Right atrium auricular region (tissue), 2 donors: ENCODE results near the gene ATP10A. TPM values are rescaled to one million over a fixed set of nuclear protein-coding genes. Genes with fewer than 3 reads are reported as not detected.

ENCODE experiments used
- DNase-seq: peaks from one replicate; pipeline ENCODE4 v3.0.0-alpha.2; 2019; ENCODE audit warnings: low spot score
- H3K27ac ChIP-seq, 2 donors: fragments of 200-600 bp; sonication (generic); 1 replicate in 1 of 2; 2 replicates in 1 of 2; pipeline ENCODE4 v1.5.1; 2016 to 2019
- H3K27me3 ChIP-seq, 2 donors: fragments of 200-600 bp; sonication (generic); one replicate each; pipeline versions ENCODE4 v1.5.1 to v1.6.0; 2017 to 2019
- H3K36me3 ChIP-seq: fragments of 200-600 bp; sonication (generic); one replicate; pipeline ENCODE4 v1.5.1; 2016
- H3K4me1 ChIP-seq, 2 donors: fragments of 200-600 bp; sonication (generic); one replicate each; pipeline versions ENCODE4 v1.5.1 to v1.6.0; 2017 to 2019
- H3K4me3 ChIP-seq, 2 donors: fragments of 200-600 bp; sonication (generic); 1 replicate in 1 of 2; 2 replicates in 1 of 2; pipeline ENCODE4 v1.5.1; 2017 to 2019; ENCODE audit warnings: mild to moderate bottlenecking in 1 of 2, moderate library complexity in 1 of 2
- H3K9me3 ChIP-seq, 2 donors: fragments of 200-600 bp; sonication (generic); one replicate each; pipeline ENCODE4 v1.5.1; 2019
- total RNA-seq, 2 donors: library from RNA; depleted of rRNA; stranded (reverse); fragments of >200 nt; gene quantifications; one replicate each; pipeline ENCODE4 v1.1.0, GENCODE V29; 2016
- TF ChIP-seq, protein P1 (sequence below), 2 donors: fragments of 200-600 bp; sonication (generic); IDR thresholded peaks; one replicate each; pipeline ENCODE4 v1.5.1; 2019; ENCODE audit warnings: antibody characterized with exemption in 2 of 2

ATP10A gene
- total RNA-seq, 2 donors from 2014 or later: 3.2 to 6.0 TPM

DNA sequence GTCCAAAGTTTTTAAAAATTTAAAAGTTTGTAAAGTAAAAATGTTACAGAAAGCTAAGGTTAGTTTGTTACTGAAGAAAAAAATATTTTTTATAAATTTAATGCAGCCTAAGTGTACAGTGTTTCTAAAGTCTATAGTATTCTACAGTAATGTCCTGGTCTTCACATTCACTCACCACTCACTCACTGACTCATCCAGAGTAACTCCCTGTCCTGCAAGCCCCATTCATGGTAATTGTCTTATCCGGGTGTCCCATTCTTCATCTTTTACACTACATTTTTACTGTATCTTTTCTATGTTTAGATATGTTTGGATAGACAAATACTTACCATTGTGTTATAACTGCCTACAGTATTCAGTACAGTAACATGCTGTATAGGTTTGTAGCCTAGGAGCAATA is 36.7 kb upstream of the ATP10A start:
- no peak for DNase-seq
- Histone ChIP-seq H3K36me3 (no peaks in the 10 kb centered on the region), H3K4me3 (no peak overlapping the region), H3K4me1 (peaks cover 0 to 11% of the 10 kb centered on the region in 2 donors), H3K27ac (no peak overlapping the region), H3K27me3 (no peaks in the 10 kb centered on the region), H3K9me3 (no peaks in the 10 kb centered on the region)
- TF ChIP-seq, protein P1, sequence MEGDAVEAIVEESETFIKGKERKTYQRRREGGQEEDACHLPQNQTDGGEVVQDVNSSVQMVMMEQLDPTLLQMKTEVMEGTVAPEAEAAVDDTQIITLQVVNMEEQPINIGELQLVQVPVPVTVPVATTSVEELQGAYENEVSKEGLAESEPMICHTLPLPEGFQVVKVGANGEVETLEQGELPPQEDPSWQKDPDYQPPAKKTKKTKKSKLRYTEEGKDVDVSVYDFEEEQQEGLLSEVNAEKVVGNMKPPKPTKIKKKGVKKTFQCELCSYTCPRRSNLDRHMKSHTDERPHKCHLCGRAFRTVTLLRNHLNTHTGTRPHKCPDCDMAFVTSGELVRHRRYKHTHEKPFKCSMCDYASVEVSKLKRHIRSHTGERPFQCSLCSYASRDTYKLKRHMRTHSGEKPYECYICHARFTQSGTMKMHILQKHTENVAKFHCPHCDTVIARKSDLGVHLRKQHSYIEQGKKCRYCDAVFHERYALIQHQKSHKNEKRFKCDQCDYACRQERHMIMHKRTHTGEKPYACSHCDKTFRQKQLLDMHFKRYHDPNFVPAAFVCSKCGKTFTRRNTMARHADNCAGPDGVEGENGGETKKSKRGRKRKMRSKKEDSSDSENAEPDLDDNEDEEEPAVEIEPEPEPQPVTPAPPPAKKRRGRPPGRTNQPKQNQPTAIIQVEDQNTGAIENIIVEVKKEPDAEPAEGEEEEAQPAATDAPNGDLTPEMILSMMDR (IDR thresholded peaks at IDR 0.05): no peak

DNA sequence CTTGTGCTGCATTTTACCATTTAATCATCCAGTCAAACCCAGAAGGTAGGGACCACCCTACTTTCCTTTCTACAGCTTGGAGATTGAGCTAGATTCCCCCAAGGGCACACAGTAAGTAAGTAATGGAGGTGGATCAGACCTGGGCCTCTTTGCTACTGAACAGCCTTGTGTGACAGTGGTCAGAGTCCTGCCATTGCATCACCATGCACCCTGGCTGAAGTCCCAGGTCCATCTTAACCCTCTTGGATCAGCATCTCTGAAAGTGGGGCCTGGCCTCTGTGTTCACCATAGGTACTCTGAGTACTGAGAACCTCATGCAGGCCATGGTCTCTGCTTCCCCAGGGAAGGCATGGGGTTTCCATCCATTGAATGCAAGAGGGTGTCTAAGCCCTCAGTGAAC is 34.5 kb upstream of the ATP10A start:
- Histone ChIP-seq H3K36me3 (no peaks in the 10 kb centered on the region), H3K27me3 (no peaks in the 10 kb centered on the region), H3K9me3 (no peaks in the 10 kb centered on the region), H3K27ac (no peak overlapping the region), H3K4me3 (no peak overlapping the region), H3K4me1 (peaks cover 0 to 11% of the 10 kb centered on the region in 2 donors)
- TF ChIP-seq, protein P1 (IDR thresholded peaks at IDR 0.05): no peak
- DNase-seq: no peak

DNA sequence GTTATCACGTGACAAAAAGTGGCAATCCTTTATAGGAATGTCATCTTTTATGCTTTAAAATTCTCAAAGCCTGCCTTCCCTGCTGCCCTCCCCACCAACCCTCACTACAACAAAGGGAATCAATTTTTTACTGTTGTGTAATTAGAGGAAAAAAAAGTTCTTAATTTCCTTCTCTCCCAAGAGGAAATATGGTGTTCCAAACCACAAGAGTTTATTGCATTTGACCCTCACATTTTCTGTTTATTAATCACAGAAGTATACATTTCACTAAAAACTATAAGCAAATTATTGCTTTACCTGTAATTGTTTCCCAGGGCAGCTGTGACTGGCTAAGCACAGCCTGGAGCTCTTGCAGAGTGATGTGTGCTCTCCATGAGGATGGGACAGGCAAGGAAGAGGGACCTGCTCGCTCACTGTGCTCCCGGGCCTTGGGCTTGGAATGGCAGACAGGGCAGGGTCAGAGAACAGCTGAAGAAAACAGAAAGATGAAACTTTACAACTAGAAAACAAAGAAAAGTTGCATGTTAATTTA is 31.3 kb upstream of the ATP10A start:
- Histone ChIP-seq H3K27me3 (no peaks in the 10 kb centered on the region), H3K9me3 (no peaks in the 10 kb centered on the region), H3K27ac (no peak overlapping the region), H3K36me3 (no peaks in the 10 kb centered on the region), H3K4me1 (no peaks in the 10 kb centered on the region), H3K4me3 (no peak overlapping the region)
- no peak for DNase-seq
- TF ChIP-seq, protein P1 (IDR thresholded peaks at IDR 0.05): no peak

DNA sequence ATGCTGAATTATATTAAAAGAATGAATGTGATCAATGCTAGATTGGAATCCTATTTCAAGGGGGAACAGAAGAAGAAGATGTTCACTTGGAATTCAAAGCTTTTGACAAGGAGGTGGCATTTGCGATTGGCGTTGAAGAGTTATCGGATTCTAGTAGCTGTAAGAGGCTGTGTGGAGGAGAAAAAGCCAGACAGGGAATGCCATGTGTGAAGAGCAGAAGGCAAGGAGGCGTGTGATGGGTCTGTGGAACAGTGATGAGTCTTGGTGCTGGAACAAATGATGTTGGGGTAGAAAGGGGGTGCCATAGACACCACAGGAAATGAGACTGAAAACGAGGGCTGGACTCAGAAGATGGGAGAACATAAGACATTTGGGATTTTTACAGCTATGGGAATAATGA is 30.5 kb upstream of the ATP10A start:
- TF ChIP-seq, protein P1 (IDR thresholded peaks at IDR 0.05): no peak
- Histone ChIP-seq H3K4me3 (no peak overlapping the region), H3K36me3 (no peaks in the 10 kb centered on the region), H3K9me3 (no peaks in the 10 kb centered on the region), H3K27ac (no peak overlapping the region), H3K27me3 (no peaks in the 10 kb centered on the region), H3K4me1 (no peaks in the 10 kb centered on the region)
- DNase-seq: no peak

DNA sequence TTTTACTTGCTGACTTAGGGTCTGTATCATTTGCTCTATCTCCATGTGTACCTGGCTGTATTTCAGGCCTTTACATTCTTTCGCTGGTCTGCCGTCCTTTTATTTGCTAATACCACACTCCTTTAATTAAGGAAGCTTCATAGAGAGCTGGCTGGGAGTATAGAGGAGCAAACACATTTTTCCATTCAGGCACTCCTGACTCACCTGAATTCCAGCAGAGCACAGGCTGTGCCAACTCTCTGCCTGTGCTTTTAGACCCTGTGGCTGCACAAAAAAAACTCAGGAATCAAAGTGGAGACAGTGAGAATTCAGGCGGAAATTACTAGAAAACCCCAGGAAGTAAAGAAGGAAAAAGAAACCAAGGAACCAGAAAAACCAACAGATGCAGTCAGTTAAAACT is 29.0 kb upstream of the ATP10A start:
- DNase-seq: no peak
- Histone ChIP-seq H3K9me3 (no peaks in the 10 kb centered on the region), H3K4me1 (no peaks in the 10 kb centered on the region), H3K27me3 (no peaks in the 10 kb centered on the region), H3K27ac (no peak overlapping the region), H3K4me3 (no peak overlapping the region), H3K36me3 (no peaks in the 10 kb centered on the region)
- TF ChIP-seq, protein P1 (IDR thresholded peaks at IDR 0.05): no peak

DNA sequence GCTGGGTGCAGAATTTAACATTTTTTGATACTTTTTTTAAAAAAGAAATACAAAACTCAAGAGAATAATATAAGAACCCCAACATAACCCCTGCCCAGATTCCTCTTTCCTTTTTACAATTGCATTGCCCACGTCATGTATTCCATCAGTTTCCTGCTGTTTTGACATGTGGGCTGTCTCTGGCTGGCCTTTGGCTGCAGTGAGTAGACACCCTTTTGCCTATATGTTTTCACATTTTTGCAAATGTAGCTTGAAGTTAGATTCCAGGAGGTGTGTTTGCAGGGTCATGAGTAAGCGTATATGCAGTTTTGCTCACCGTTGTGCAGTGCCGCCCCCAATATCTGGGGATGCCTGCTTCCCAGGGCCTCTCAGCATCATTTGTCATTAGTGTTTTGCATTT is 28.0 kb upstream of the ATP10A start:
- peaks cover 0 to 9% of the 10 kb centered on the region in 2 donors for H3K4me1 ChIP-seq
- H3K27ac ChIP-seq: no peak overlapping the region
- DNase-seq: no peak
- no peak overlapping the region for H3K4me3 ChIP-seq
- H3K27me3 ChIP-seq: no peaks in the 10 kb centered on the region
- TF ChIP-seq, protein P1 (IDR thresholded peaks at IDR 0.05): no peak
- H3K36me3 ChIP-seq: no peaks in the 10 kb centered on the region
- no peaks in the 10 kb centered on the region for H3K9me3 ChIP-seq
